AG09319 (cell line): ENCODE data around the gene AKAP11.

Experiments used
- DNase-seq: peaks from one replicate; pipeline ENCODE4 v3.0.0-alpha.2; 2010; ENCODE audit warnings: low read depth; ENCODE audit errors: extremely low read depth
- TF ChIP-seq, protein P1 (sequence below): IDR thresholded peaks from 2 replicates; pipeline ENCODE4 v1.5.1; 2011; ENCODE audit warnings: low read depth, mild to moderate bottlenecking, inconsistent platforms, low read length, moderate library complexity

AKAP11 gene

DNA sequence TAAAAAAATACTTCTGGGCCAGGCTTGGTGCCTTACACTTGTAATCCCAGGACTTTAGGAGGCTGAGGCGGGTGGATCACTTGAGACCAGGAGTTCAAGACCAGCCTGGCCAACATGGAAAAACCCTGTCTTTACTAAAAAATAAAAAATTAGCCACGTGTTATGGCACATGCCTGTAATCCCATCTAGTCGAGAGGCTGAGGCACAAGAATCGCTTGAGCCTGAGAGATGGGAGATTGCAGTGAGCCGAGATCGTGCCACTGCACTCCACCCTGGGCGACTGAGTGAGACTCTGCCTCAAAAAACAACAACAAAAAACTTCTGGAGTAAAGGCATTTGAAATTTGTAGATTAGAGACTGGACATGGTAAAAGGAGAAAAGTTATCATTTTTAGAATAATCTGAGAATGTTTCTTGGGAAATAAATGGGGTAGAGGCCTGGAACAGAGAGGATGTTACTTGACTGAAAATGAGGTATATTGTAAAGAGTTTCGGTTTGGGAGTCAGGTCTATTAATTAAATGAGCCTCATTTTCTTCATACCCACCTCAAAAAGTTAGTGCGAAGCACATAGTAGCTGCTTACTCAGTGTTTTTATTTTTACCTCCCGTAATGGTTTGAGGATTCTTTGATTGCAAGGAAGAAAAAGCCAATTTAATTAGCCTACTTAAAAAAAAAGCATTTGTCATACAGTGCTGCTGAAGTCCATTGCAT is 2.6 kb downstream of the AKAP11 start:
- DNase-seq: no peak
- TF ChIP-seq, protein P1, sequence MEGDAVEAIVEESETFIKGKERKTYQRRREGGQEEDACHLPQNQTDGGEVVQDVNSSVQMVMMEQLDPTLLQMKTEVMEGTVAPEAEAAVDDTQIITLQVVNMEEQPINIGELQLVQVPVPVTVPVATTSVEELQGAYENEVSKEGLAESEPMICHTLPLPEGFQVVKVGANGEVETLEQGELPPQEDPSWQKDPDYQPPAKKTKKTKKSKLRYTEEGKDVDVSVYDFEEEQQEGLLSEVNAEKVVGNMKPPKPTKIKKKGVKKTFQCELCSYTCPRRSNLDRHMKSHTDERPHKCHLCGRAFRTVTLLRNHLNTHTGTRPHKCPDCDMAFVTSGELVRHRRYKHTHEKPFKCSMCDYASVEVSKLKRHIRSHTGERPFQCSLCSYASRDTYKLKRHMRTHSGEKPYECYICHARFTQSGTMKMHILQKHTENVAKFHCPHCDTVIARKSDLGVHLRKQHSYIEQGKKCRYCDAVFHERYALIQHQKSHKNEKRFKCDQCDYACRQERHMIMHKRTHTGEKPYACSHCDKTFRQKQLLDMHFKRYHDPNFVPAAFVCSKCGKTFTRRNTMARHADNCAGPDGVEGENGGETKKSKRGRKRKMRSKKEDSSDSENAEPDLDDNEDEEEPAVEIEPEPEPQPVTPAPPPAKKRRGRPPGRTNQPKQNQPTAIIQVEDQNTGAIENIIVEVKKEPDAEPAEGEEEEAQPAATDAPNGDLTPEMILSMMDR: no peak

DNA sequence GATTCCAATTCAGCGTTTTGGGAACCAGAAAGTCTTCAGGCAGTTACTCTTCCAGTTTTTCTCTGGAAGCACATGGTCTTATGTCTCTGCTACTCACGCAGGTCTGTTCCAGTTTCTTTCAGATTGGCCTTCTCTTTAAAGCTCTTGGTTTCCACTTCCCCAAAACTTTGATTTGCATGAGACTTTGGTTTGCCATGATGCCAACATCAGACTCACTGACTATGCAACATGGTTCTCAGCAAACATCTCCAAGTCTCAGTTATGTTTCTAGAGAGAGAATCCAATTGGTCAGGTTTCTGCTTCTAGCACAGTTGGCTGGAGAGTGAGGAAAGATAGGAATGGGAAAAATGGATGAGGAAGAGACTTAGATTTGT is 3.1 kb downstream of the AKAP11 start:
- DNase-seq: no peak
- TF ChIP-seq, protein P1: no peak

DNA sequence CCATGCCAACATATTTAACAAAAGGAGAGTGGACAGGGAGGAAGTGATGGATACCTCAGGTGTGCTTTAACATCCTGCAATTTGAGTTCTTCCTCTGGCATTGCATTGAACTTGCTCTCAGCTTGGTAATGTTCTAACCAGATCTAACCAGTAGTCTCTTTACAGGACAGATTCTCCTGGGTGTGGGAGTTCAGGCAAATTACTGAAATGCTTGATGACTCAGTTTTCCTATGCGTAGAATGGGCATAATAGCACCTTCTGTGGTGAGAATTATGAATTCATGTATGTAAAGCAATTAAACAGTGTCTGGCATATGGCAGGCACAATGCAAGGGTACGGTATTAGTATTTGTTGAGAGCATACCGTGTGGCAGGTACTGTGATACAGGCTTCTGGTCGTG is 3.6 kb downstream of the AKAP11 start:
- no peak for DNase-seq

DNA sequence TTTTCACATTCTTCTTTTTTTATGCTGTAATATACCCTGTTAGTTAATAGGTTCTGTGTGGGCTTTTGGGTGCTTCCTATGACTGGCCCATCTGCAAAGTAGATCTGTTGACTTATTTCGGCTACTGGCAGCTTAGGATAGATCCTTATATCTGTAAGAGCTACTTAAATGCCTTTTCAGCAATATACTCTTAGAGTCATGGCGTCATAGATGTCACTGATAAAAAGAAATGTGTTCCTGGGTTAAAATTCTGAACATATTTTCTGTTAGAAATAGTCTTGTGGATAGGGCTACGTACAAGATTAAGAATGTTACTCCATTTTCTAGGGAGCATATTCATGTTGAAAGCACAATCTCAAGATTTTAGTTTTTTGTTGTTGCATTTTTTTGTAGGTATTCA is 4.7 kb downstream of the AKAP11 start:
- TF ChIP-seq, protein P1: no peak
- DNase-seq: no peak

More for the DNA sequence above, 3.6 kb downstream of the AKAP11 start:
- TF ChIP-seq, protein P1: no peak

DNA sequence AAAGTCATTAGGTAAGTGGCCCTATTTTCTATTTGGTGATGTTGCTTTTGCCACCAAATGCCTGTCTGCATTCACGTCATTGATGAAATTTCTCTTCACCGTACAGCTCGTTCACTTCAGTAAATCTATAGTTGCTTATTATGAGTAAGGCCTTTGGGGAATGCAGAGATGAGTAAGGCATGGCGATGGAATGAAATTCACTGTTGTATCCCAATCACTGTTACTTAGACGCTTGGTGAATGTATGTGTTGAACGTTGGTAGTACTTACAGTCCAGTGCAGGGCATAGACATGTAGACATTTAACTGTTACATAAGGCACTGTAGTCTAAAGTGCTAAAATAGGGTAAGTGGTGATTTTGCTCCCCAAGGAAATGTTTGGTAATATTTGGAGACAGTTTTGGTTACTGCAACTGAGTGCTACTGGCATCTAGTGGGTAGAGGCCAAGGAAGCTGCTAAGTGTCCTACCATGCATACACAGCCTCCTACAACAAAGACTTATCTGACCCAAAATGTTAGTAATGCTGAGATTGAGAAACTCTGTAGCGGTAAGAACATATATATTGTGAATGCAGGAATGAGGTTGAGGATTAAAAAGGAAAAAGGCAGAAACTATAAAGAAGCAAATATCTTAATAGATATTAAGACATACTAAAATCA is 5.8 kb downstream of the AKAP11 start:
- no peak for DNase-seq
- TF ChIP-seq, protein P1: no peak

DNA sequence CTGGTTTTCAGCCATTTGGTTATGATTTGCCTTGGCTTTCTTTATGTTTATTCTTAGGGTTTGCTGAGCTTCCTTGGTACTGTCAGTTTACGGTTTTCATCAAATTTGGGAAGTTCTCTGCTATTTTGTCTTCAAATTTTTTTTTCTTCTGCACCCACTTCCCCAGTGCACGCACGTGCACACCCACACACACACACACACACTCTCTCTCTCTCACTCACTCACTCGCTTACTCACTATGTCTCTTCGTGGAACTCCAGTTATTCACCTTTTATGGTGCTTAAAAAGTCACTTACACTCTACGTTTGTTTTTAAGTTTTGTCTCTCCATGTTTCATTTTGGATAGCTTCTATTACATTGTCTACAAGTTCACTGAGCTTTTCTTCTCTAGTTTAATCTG is 7.1 kb downstream of the AKAP11 start:
- DNase-seq: no peak
- TF ChIP-seq, protein P1: no peak

DNA sequence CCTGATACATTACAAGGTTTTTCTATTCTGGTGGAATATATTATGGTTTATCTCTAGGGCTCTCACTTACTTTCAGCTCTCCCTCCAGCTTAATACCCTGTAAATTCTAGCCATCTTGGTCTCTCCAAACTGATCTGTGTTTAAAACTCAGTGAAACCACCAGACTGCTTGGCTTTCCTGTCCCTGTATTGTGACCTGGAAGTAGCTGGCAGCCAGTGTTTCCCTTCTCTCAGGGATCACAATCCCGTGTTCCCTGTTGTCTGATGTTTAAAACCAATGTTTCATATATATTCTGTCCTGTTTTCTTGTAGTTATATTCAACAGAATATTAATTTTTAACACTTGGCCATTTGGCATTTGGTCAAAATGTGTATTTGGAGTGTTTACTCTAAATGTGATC is 8.0 kb downstream of the AKAP11 start:
- DNase-seq: no peak
- TF ChIP-seq, protein P1: no peak
